Measurements from ENCODE around the gene DST.

The DST gene

DNA sequence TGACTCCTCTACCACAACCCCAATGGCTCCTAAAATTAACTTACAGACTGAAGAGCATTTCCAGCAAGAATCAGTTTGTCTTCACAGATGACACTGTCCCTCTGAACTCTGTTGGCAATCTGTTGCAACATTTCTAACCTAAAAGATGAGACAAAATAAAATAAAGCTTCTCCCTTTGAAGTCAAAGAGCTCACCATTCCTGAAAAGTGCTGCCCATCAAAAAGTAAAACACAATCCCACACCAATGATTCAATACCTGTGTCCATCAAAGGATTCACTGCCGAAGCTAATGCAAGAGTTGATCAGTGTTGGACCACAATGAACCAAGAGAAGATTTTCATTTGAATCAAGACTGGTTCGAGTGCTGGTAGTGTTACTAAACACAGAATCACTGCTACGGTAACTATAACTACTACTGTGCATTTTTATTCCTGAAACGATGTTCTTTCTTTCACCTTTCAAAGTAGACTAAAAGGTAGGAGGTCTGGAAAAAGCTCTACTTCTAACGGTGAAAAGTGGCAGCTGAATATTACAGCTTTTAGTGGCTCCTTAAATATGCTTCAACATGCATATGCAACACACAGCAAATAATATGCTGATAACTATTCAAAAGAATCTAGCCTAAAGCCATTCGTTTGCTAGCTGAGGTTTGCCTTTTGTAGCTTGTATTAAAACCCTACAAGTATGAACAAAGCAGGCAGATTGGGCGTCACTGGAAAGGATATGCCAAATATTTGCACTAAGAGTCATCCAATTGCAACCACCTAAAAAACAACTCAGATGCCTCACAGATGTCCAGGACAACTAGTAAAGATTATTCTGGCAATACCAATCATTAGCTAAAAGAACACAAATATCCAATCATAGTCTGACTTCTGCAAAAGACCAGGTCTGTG, at the start of gene DST:
Gene DST (minus strand): TSS at position 524 of the 896 bp plus-strand sequence.
- Histone ChIP-seq H2AFZ (ENCODE audit: low read length) (no peak within 1 kb of the TSS), H3K79me2 (ENCODE audit: low read length) (no peaks in the 10 kb centered on the region), H3K27me3 (replicated peaks; ENCODE audit: insufficient read depth, low read length) (no peaks in the 10 kb centered on the region), H3F3A (ENCODE audit: insufficient read depth, low read length) (no peaks in the 10 kb centered on the region), H3K4me3 (ENCODE audit: low read length) (no peak within 1 kb of the TSS), H3K9me2 (replicated peaks; ENCODE audit: insufficient read depth, low read length) (no peaks in the 10 kb centered on the region), H3K4me2 (ENCODE audit: low read depth, low read length) (no peak within 1 kb of the TSS), H3K9me3 (replicated peaks; ENCODE audit: insufficient read depth, low read length) (no peaks in the 10 kb centered on the region), H3K4me1 (ENCODE audit: low read length) (no peaks in the 10 kb centered on the region), H4K20me1 (ENCODE audit: insufficient read depth, low read length) (no peaks in the 10 kb centered on the region), H3K36me3 (replicated peaks; ENCODE audit: insufficient read depth, low read length) (peaks cover 2% of the 10 kb centered on the region; the same call in 1 of the 2 replicates), H3K9ac (ENCODE audit: low read length) (no peak within 1 kb of the TSS), H3K27ac (ENCODE audit: low read length) (no peak within 1 kb of the TSS)
- TF ChIP-seq EZH2 (optimal IDR thresholded peaks at IDR 0.05; ENCODE audit: low read depth, low read length): no peak
- TF ChIP-seq, protein P1, sequence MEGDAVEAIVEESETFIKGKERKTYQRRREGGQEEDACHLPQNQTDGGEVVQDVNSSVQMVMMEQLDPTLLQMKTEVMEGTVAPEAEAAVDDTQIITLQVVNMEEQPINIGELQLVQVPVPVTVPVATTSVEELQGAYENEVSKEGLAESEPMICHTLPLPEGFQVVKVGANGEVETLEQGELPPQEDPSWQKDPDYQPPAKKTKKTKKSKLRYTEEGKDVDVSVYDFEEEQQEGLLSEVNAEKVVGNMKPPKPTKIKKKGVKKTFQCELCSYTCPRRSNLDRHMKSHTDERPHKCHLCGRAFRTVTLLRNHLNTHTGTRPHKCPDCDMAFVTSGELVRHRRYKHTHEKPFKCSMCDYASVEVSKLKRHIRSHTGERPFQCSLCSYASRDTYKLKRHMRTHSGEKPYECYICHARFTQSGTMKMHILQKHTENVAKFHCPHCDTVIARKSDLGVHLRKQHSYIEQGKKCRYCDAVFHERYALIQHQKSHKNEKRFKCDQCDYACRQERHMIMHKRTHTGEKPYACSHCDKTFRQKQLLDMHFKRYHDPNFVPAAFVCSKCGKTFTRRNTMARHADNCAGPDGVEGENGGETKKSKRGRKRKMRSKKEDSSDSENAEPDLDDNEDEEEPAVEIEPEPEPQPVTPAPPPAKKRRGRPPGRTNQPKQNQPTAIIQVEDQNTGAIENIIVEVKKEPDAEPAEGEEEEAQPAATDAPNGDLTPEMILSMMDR (IDR thresholded peaks at IDR 0.05; ENCODE audit: low read length): no peak
- TF ChIP-seq EZH2phosphoT487 (IDR thresholded peaks at IDR 0.05; ENCODE audit: low read length): no peak
- DNase-seq: no peak

DNA sequence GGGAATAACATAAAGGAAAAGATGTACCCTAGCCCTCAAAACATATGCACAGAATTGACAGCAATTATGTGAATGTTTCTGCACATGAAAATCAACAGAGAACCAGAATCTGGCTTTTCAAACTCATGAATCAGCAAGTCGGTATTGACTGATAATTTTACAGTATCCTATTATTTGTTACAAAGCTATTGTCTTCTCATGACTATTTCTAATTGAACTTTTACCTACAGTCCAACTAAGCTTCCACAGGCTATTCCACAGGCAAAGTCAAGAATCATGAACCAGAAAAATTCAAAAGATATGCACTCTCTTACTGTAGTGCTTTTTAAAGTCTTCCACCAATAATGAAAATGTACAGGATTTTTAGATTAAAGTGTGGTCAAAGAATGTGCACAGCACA, 49.1 kb upstream of the DST start:
- H3F3A ChIP-seq (ENCODE audit: insufficient read depth, low read length): peaks cover 7% of the 10 kb centered on the region; the same call in 1 of the 2 replicates
- no peaks in the 10 kb centered on the region for H3K36me3 ChIP-seq (replicated peaks; ENCODE audit: insufficient read depth, low read length)
- TF ChIP-seq EZH2phosphoT487 (IDR thresholded peaks at IDR 0.05; ENCODE audit: low read length): no peak
- no peak for TF ChIP-seq EZH2 (optimal IDR thresholded peaks at IDR 0.05; ENCODE audit: low read depth, low read length)
- TF ChIP-seq, protein P1 (IDR thresholded peaks at IDR 0.05; ENCODE audit: low read length): no peak
- no peak overlapping the region for H3K4me2 ChIP-seq (ENCODE audit: low read depth, low read length)
- no peak overlapping the region for H2AFZ ChIP-seq (ENCODE audit: low read length)
- no peak overlapping the region for H3K4me3 ChIP-seq (ENCODE audit: low read length)
- H3K27ac ChIP-seq (ENCODE audit: low read length): no peak overlapping the region
- no peaks in the 10 kb centered on the region for H3K9me3 ChIP-seq (replicated peaks; ENCODE audit: insufficient read depth, low read length)
- H3K79me2 ChIP-seq (ENCODE audit: low read length): 0 out of 2 replicates have a peak, but pooled peaks cover 1% of the 10 kb centered on the region
- H3K4me1 ChIP-seq (ENCODE audit: low read length): peaks cover 23% of the 10 kb centered on the region
- H4K20me1 ChIP-seq (ENCODE audit: insufficient read depth, low read length): no peaks in the 10 kb centered on the region
- no peaks in the 10 kb centered on the region for H3K27me3 ChIP-seq (replicated peaks; ENCODE audit: insufficient read depth, low read length)
- H3K9me2 ChIP-seq (replicated peaks; ENCODE audit: insufficient read depth, low read length): no peaks in the 10 kb centered on the region
- DNase-seq: no peak
- no peak overlapping the region for H3K9ac ChIP-seq (ENCODE audit: low read length)

DNA sequence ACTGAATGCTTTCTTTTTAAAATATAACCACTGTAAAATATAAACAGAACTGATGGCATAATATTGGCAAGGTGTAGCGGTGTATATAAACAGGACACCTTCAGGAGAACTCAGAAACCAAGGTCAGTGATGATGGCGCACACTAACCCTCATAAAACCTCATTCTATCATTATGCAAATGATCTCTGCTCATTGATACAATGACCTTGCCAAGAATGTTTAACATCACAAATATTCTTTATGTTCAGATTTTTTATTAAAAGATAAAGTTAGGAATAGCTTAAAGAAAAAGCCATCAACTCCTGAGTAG, 48.6 kb upstream of the DST start:
- Histone ChIP-seq H3K9me2 (replicated peaks; ENCODE audit: insufficient read depth, low read length) (no peaks in the 10 kb centered on the region), H3K4me1 (ENCODE audit: low read length) (peaks cover 23% of the 10 kb centered on the region), H3K9ac (ENCODE audit: low read length) (no peak overlapping the region), H3F3A (ENCODE audit: insufficient read depth, low read length) (peaks cover 7% of the 10 kb centered on the region; the same call in 1 of the 2 replicates), H2AFZ (ENCODE audit: low read length) (no peak overlapping the region), H3K27me3 (replicated peaks; ENCODE audit: insufficient read depth, low read length) (no peaks in the 10 kb centered on the region), H3K4me2 (ENCODE audit: low read depth, low read length) (no peak overlapping the region), H3K36me3 (replicated peaks; ENCODE audit: insufficient read depth, low read length) (no peaks in the 10 kb centered on the region), H4K20me1 (ENCODE audit: insufficient read depth, low read length) (no peaks in the 10 kb centered on the region), H3K9me3 (replicated peaks; ENCODE audit: insufficient read depth, low read length) (no peaks in the 10 kb centered on the region), H3K27ac (ENCODE audit: low read length) (no peak overlapping the region), H3K4me3 (ENCODE audit: low read length) (no peak overlapping the region), H3K79me2 (ENCODE audit: low read length) (0 out of 2 replicates have a peak, but pooled peaks cover 5% of the 10 kb centered on the region)
- no peak for DNase-seq
- TF ChIP-seq EZH2 (optimal IDR thresholded peaks at IDR 0.05; ENCODE audit: low read depth, low read length) (no peak), EZH2phosphoT487 (IDR thresholded peaks at IDR 0.05; ENCODE audit: low read length) (no peak)
- TF ChIP-seq, protein P1 (IDR thresholded peaks at IDR 0.05; ENCODE audit: low read length): no peak
